Measurements from ENCODE around the gene CLK3. TPM values are rescaled to one million over a fixed set of nuclear protein-coding genes. Genes with fewer than 3 reads are reported as not detected.

The CLK3 gene
- total RNA-seq, 4 donors from 2014 or later, result 45.4 to 152 (median 105) TPM

DNA sequence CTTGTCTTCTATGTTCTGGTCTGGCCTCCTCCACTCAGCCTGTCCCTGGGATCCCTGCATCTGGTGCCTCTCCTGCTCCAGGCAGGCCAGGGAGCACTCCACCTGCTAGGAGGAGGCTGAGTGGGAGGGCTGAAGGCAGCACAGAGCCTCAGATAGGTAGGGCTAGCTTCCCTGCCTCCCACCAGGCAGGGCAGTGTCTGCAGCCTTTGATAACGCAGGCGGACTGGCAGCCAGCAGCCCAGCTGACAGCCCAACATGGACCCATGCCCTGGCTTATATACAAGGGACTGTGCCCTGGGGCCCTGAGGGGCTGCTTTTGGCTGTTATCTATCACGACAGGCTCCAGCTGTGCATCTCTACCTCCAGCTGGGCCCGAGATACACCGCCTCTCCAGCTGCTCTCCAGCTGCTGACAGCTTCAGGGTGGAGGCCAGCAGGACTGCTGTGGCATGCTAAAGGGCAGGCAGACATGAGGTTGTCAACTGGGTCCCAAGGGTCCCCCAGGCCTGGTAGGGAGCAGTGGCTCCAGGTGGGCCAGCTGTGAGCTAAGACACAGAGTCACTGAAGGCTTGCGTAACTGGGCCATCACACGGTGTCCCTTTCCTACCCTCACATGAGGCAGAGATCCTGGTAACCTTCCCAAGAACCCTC is 5.2 kb upstream of the CLK3 start:
- no peak for TF ChIP-seq CTCF (IDR thresholded peaks at IDR 0.05 in 4 of 5, conservative IDR thresholded peaks at IDR 0.05 in 1 of 5)
- TF ChIP-seq POLR2A (IDR thresholded peaks at IDR 0.05), result no peak
- no peak for DNase-seq
- ATAC-seq, result no peak
- Histone ChIP-seq H3K4me1 (no peaks in the 10 kb centered on the region), H3K27me3 (no peaks in the 10 kb centered on the region), H3K36me3 (no peaks in the 10 kb centered on the region), H3K4me3 (no peak overlapping the region), H3K9me3 (no peaks in the 10 kb centered on the region), H3K27ac (no peak overlapping the region)
- intact Hi-C loops (cut with DNase I; ENCODE audit: low total_unique reads) (loop anchor here (10.0 kb wide), 2 partner anchors 356 to 926 kb away; partner anchors contain the start of gene CD276), in situ Hi-C loops (cut with MboI; ENCODE audit: low sequenced_read_pairs in 4 of 4) (loop anchor here in 3 of 4 donors (5.0 to 25.0 kb wide), 3 partner anchors 66 to 148 kb away; partner anchors contain the start of genes ARID3B (in 2 of the 3) and UBL7 (in 1 of the 3))

GRCh38 chr15:74611341-74611740 is 4.3 kb upstream of the CLK3 start:
- in situ Hi-C loops (cut with MboI; ENCODE audit: low sequenced_read_pairs in 4 of 4) (loop anchor here in 3 of 4 donors (5.0 to 25.0 kb wide), 3 partner anchors 67 to 149 kb away; partner anchors contain the start of genes ARID3B (in 2 of the 3) and UBL7 (in 1 of the 3)), intact Hi-C loops (cut with DNase I; ENCODE audit: low total_unique reads) (loop anchor here (10.0 kb wide), 2 partner anchors 357 to 927 kb away; partner anchors contain the start of gene CD276)
- TF ChIP-seq CTCF (IDR thresholded peaks at IDR 0.05 in 4 of 5, conservative IDR thresholded peaks at IDR 0.05 in 1 of 5), result no peak
- TF ChIP-seq POLR2A (IDR thresholded peaks at IDR 0.05), result no peak
- Histone ChIP-seq H3K9me3 (no peaks in the 10 kb centered on the region), H3K27me3 (no peaks in the 10 kb centered on the region), H3K4me3 (no peak overlapping the region), H3K4me1 (peaks cover 0 to under 1% of the 10 kb centered on the region in 2 donors), H3K36me3 (no peaks in the 10 kb centered on the region), H3K27ac (no peak overlapping the region)
- DNase-seq, result no peak
- ATAC-seq, result no peak

DNA sequence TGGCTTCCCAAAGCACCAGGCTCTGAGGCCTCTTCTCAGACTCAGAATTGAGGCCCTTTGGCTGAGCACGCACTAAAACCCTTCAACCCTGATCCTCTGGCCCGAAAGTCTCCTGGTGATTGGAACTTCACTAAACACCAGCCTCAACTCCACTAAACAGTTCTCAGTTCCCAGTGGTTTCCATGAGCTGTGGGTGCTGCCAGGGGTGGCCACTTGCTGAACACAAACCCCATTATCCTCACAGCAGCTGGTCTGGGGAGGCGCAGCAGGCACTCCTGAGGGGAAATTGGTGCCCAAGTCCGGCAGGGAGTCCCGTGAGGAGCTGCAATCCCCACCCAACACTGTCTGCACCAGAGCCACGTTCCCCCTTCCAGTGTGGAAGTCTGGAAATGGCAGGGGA is 3.8 kb upstream of the CLK3 start:
- ATAC-seq, result no peak
- no peak for DNase-seq
- intact Hi-C loops (cut with DNase I; ENCODE audit: low total_unique reads) (loop anchor here (10.0 kb wide), 2 partner anchors 357 to 927 kb away; partner anchors contain the start of gene CD276), in situ Hi-C loops (cut with MboI; ENCODE audit: low sequenced_read_pairs in 4 of 4) (loop anchor here in 3 of 4 donors (5.0 to 25.0 kb wide), 3 partner anchors 67 to 150 kb away; partner anchors contain the start of genes ARID3B (in 2 of the 3) and UBL7 (in 1 of the 3))
- Histone ChIP-seq H3K27me3 (no peaks in the 10 kb centered on the region), H3K36me3 (no peaks in the 10 kb centered on the region), H3K9me3 (no peaks in the 10 kb centered on the region), H3K27ac (no peak overlapping the region), H3K4me3 (no peak overlapping the region), H3K4me1 (peaks cover 4 to 6% of the 10 kb centered on the region in 2 donors)
- TF ChIP-seq CTCF (IDR thresholded peaks at IDR 0.05 in 4 of 5, conservative IDR thresholded peaks at IDR 0.05 in 1 of 5) (no peak), POLR2A (IDR thresholded peaks at IDR 0.05) (no peak)

- Histone ChIP-seq H3K27ac (no peak overlapping the region), H3K36me3 (no peaks in the 10 kb centered on the region), H3K27me3 (no peaks in the 10 kb centered on the region), H3K9me3 (no peaks in the 10 kb centered on the region), H3K4me3 (no peak overlapping the region), H3K4me1 (peaks cover 12 to 14% of the 10 kb centered on the region in 2 donors)
- intact Hi-C loops (cut with DNase I; ENCODE audit: low total_unique reads), result loop anchor here (10.0 kb wide), 2 partner anchors 358 to 928 kb away; partner anchors contain the start of gene CD276
- no peak for ATAC-seq
- TF ChIP-seq POLR2A (IDR thresholded peaks at IDR 0.05) (no peak), CTCF (IDR thresholded peaks at IDR 0.05 in 4 of 5, conservative IDR thresholded peaks at IDR 0.05 in 1 of 5) (no peak)
- in situ Hi-C loops (cut with MboI; ENCODE audit: low sequenced_read_pairs in 4 of 4), result loop anchor here in 3 of 4 donors (5.0 to 25.0 kb wide), 3 partner anchors 68 to 150 kb away; partner anchors contain the start of genes ARID3B (in 2 of the 3) and UBL7 (in 1 of the 3)
- no peak for DNase-seq
These were observed 3.0 kb upstream of the CLK3 start for GRCh38 chr15:74612677-74613076.

Data from gastrocnemius medialis (tissue), 4 donors.